Spleen (tissue), 11 donors: ENCODE measurements around the gene ZFYVE26. TPM values are rescaled to one million over a fixed set of nuclear protein-coding genes. Genes with fewer than 3 reads are reported as not detected.
A peak's percentile ranks its signal among the peaks of the same experiment; 100 is the strongest.
"Not testable (repeated sequence)": the region's sequence is repeated elsewhere in the genome, so short reads cannot be mapped to it uniquely, and the experiment has no call there.

ENCODE experiments used
- DNase-seq: peaks from one replicate; pipeline ENCODE4 v3.0.0-alpha.2; 2020
- H3K27ac ChIP-seq, 8 donors: fragments of 200-600 bp; sonication (generic) in 7 of 8; 1 replicate in 4 of 8; 2 replicates in 4 of 8; pipeline versions ENCODE4 v1.5.0 to v1.8.0; 2016 to 2021; ENCODE audit warnings: inconsistent platforms in 4 of 8, mild to moderate bottlenecking in 4 of 8, moderate library complexity in 1 of 8
- H3K27me3 ChIP-seq, 7 donors: fragments of 200-600 bp; sonication (generic) in 6 of 7; replicated peaks in 1 of 7; 1 replicate in 4 of 7; 2 replicates in 3 of 7; pipeline versions ENCODE4 v1.5.0 to v1.8.0; 2016 to 2021; ENCODE audit warnings: inconsistent platforms in 3 of 7, mild to moderate bottlenecking in 1 of 7
- H3K36me3 ChIP-seq, 6 donors: fragments of 200-600 bp; sonication (generic) in 5 of 6; 1 replicate in 4 of 6; 2 replicates in 2 of 6; pipeline versions ENCODE4 v1.5.0 to v1.8.0; 2016 to 2021; ENCODE audit warnings: inconsistent platforms in 2 of 6
- H3K4me1 ChIP-seq, 6 donors: fragments of 200-600 bp; sonication (generic) in 5 of 6; 1 replicate in 3 of 6; 2 replicates in 3 of 6; pipeline versions ENCODE4 v1.5.0 to v1.8.0; 2016 to 2021; ENCODE audit warnings: inconsistent platforms in 3 of 6
- H3K4me3 ChIP-seq, 8 donors: fragments of 200-600 bp; sonication (generic) in 7 of 8; 1 replicate in 4 of 8; 2 replicates in 4 of 8; pipeline versions ENCODE4 v1.5.0 to v1.8.0; 2016 to 2021; ENCODE audit warnings: inconsistent platforms in 4 of 8, mild to moderate bottlenecking in 4 of 8, moderate library complexity in 2 of 8
- H3K9me3 ChIP-seq, 8 donors: fragments of 200-600 bp; sonication (generic) in 7 of 8; 1 replicate in 4 of 8; 2 replicates in 4 of 8; pipeline versions ENCODE4 v1.5.0 to v1.8.0; 2016 to 2021; ENCODE audit warnings: inconsistent platforms in 4 of 8
- POLR2A ChIP-seq, 3 donors: fragments of 450-650 bp; IDR thresholded peaks; one replicate each; pipeline ENCODE4 v1.5.1; 2017; ENCODE audit warnings: antibody characterized with exemption in 3 of 3, mild to moderate bottlenecking in 1 of 3
- POLR2AphosphoS5 ChIP-seq, 3 donors: sonication (generic); formaldehyde crosslinking; IDR thresholded peaks; one replicate each; pipeline ENCODE4 v1.5.1; 2017; ENCODE audit warnings: antibody characterized with exemption in 3 of 3
- WGBS, 5 donors: extraction: QIAGEN DNeasy Blood & Tissue Kit in 3 of 5; methylation state at CpG; one replicate each; pipeline versions ENCODE4 v1.1.5 to v1.1.7; 2013 to 2018; 5-methylcytosine and 5-hydroxymethylcytosine counted together
- intact Hi-C: fragments of 100-400 bp; cut with DNase I; formaldehyde crosslinking; loops from one replicate; pipeline ENCODE4 v1.15.0; 2023; ENCODE audit warnings: low total_unique reads
- polyA plus RNA-seq, 3 donors: library from polyadenylated mRNA; stranded (reverse); fragments of 200-250 nt; gene quantifications; one replicate each; pipeline ENCODE4 v1.2.1, GENCODE V29; 2013
- small RNA-seq, 4 donors: library from RNA; depleted of rRNA; stranded (forward); fragments of <200 nt; gene quantifications; one replicate each; pipeline ENCODE3, GENCODE V24; 2016
- total RNA-seq, 7 donors: library from RNA; depleted of rRNA in 3 of 7; stranded (reverse); fragments of >200 nt in 3 of 7; fragmentation: NEBNext Ultra II Directional in 4 of 7; extraction: Animal tissue kit (Norgen Biotek cat#: 25700) in 4 of 7; gene quantifications; one replicate each; pipeline versions ENCODE4 v1.1.0 to v1.2.1, GENCODE V29; 2016 to 2021
- TF ChIP-seq, protein P1 (sequence below), 11 experiments: fragments of 200-600 bp in 7 of 11; fragments of 450-650 bp in 4 of 11; sonication (generic) in 4 of 11; IDR thresholded peaks in 8 of 11; conservative IDR thresholded peaks in 3 of 11; 1 replicate in 7 of 11; 2 replicates in 4 of 11; pipeline versions ENCODE4 v1.4.0 to v1.8.0; 2016 to 2021; ENCODE audit warnings: antibody characterized with exemption in 11 of 11, inconsistent platforms in 4 of 11, mild to moderate bottlenecking in 1 of 11
- donor health status: healthy with polysubstance abuse.
- donor health status: DM: no; HTN: no; CAD: no; lungs with moderate emphysema.
- donor health status: DM: no; HTN: no; CAD: no.
- donor health status: Bipolar disorder and iron deficiency.
- donor health status: healthy.
- donor health status: DM: no; HTN: no; CAD: no.
- donor health status: DM: yes; HTN: yes; CAD: no.

ZFYVE26 gene
- total and polyA plus RNA-seq, 10 donors: 3.6 to 43.5 (median 35.5) TPM

DNA sequence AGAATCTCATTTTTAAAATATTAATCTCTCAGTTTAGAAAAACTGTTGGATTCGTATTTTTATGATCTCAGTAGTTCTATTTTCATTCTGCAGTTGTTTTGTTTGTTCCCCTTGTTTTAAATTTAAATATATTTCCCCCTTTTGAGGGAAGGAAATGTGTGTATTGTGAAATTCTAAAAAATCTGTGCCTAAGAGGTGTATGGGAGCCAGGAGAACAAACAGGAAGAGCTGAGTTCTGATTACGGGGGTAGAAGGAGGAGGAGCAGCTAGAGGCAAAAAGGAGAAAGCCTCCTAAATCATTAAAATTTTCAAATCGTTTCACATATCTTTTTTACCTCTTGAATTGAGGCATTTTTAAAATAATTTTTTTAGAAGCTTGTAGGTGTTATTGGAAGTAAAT lies 112.4 kb downstream of the ZFYVE26 start:
- Histone ChIP-seq H3K27ac (no peak overlapping the region), H3K4me1 (peaks cover 0 to 7% (median 0%) of the 10 kb centered on the region in 6 donors), H3K4me3 (no peak overlapping the region), H3K9me3 (peaks cover 0 to 16% (median 13%) of the 10 kb centered on the region in 8 donors), H3K27me3 (no peaks in the 10 kb centered on the region), H3K36me3 (no peaks in the 10 kb centered on the region)
- no peak for DNase-seq
- intact Hi-C loops: no loop called here
- WGBS, 5 donors: 40 to 54% (median 45%) methylated on average over 3 of the region's 3 CpGs
- TF ChIP-seq POLR2AphosphoS5 (IDR thresholded peaks at IDR 0.05) (no peak), POLR2A (IDR thresholded peaks at IDR 0.05) (no peak)
- TF ChIP-seq, protein P1, sequence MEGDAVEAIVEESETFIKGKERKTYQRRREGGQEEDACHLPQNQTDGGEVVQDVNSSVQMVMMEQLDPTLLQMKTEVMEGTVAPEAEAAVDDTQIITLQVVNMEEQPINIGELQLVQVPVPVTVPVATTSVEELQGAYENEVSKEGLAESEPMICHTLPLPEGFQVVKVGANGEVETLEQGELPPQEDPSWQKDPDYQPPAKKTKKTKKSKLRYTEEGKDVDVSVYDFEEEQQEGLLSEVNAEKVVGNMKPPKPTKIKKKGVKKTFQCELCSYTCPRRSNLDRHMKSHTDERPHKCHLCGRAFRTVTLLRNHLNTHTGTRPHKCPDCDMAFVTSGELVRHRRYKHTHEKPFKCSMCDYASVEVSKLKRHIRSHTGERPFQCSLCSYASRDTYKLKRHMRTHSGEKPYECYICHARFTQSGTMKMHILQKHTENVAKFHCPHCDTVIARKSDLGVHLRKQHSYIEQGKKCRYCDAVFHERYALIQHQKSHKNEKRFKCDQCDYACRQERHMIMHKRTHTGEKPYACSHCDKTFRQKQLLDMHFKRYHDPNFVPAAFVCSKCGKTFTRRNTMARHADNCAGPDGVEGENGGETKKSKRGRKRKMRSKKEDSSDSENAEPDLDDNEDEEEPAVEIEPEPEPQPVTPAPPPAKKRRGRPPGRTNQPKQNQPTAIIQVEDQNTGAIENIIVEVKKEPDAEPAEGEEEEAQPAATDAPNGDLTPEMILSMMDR (IDR thresholded peaks at IDR 0.05 in 8 of 11, conservative IDR thresholded peaks at IDR 0.05 in 3 of 11): no peak

DNA sequence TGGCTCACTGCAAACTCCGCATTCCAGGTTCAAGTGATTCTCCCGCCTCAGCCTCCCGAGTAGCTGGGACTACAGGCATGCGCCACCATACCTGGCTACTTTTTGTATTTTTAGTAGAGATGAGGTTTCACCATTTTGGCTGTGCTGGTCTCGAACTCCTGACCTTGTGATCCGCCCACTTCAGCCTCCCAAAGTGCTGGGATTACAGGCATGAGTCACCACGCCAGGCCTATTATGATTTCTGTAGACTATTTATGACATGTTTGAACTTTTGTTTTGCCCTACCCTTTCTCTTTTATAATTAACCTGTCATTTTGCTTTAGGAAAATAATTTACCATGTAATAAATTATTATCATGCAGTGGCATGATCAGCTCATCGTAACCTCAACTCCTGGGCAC lies 114.9 kb downstream of the ZFYVE26 start, which contains the start of gene RDH12:
Gene RDH12 (plus strand): TSS at position 395 of the 400 bp plus-strand sequence. CDS start 20,757 bp downstream, outside the sequence.
- intact Hi-C loops, DNase-seq, H3K27me3 ChIP-seq, H3K36me3 ChIP-seq, H3K4me1 ChIP-seq, H3K4me3 ChIP-seq, H3K9me3 ChIP-seq: not testable (repeated sequence)
- WGBS, 5 donors: 77 to 95% (median 85%) methylated on average over 8 of the region's 8 CpGs
- H3K27ac ChIP-seq: peak within 1 kb of the TSS in 1 of 8 donors; percentile 43

DNA sequence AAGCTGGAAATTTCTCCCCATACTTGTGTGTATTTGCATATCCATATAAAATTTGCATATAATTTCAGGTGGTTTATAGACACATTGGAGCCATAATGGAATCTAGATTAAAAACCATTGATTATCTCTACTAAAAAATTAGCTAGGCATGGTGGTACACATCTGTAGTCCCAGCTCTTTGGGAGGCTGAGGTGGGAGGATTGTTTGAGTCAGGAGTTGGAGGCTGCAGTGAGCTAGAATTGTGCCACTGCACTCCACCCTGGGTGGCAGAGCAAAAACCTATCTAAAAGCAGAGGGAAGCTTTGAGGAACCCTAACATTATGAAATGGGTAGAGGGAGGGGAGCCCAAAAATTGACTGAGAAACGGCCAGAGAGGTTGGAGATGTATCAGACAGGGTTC lies 118.2 kb downstream of the ZFYVE26 start:
- TF ChIP-seq POLR2A (IDR thresholded peaks at IDR 0.05) (no peak), POLR2AphosphoS5 (IDR thresholded peaks at IDR 0.05) (no peak)
- TF ChIP-seq, protein P1 (IDR thresholded peaks at IDR 0.05 in 8 of 11, conservative IDR thresholded peaks at IDR 0.05 in 3 of 11): no peak
- WGBS, 5 donors: 63 to 79% (median 71%) methylated on average over 1 of the region's 1 CpG

DNA sequence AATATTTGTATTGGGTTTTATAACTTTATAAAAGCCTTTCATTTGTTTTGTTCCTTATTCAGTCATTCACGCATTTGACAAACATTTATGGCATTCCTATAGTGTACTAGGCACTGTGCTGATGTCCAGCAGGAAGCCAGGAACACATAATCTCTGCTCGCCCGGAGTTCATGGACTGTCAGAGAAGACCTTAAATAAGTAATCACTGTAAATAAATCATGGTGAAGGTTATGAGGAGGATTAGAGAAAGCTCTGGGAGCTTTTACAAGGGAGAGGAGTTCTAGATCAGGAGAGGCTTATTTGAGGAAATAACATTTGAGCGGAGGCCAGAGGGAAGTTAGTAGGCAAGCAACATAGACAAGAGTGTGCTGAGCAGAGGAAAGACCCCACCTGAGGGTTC lies 119.4 kb downstream of the ZFYVE26 start:
- DNase-seq: no peak
- no peaks in the 10 kb centered on the region for H3K27me3 ChIP-seq
- H3K4me1 ChIP-seq: peaks cover 0 to 24% (median 16%) of the 10 kb centered on the region in 6 donors
- H3K4me3 ChIP-seq: no peak overlapping the region
- 72 to 93% (median 79%) methylated on average over 4 of the region's 4 CpGs for WGBS, 5 donors
- TF ChIP-seq, protein P1 (IDR thresholded peaks at IDR 0.05 in 8 of 11, conservative IDR thresholded peaks at IDR 0.05 in 3 of 11): no peak
- no peak for TF ChIP-seq POLR2AphosphoS5 (IDR thresholded peaks at IDR 0.05)
- TF ChIP-seq POLR2A (IDR thresholded peaks at IDR 0.05): no peak
- no peak overlapping the region for H3K27ac ChIP-seq
- H3K36me3 ChIP-seq: peaks cover 0 to 10% (median under 1%) of the 10 kb centered on the region in 6 donors
- H3K9me3 ChIP-seq: no peaks in the 10 kb centered on the region
- intact Hi-C loops: no loop called here

More for the DNA sequence above, 118.2 kb downstream of the ZFYVE26 start:
- intact Hi-C loops: no loop called here
- no peaks in the 10 kb centered on the region for H3K27me3 ChIP-seq
- H3K9me3 ChIP-seq: no peaks in the 10 kb centered on the region
- H3K4me3 ChIP-seq: no peak overlapping the region
- peaks cover 0 to 21% (median 14%) of the 10 kb centered on the region in 6 donors for H3K4me1 ChIP-seq
- no peaks in the 10 kb centered on the region for H3K36me3 ChIP-seq
- no peak overlapping the region for H3K27ac ChIP-seq
- no peak for DNase-seq

Small RNAs within 50 kb of the gene (small RNA-seq; reads per million reads assigned to genes)
- 0 reads per million in 4 donors for gene AL049779.3
- gene RN7SL369P: 0 reads per million in 4 donors

Other genes starting within 250 kb of the ZFYVE26 start
- gene PIGH, start 216.3 kb downstream of the ZFYVE26 start, total RNA-seq: 10 to 100 TPM; 16.3 to 43.1 (median 23.4) TPM
- 10 to 100 TPM; 21.9 to 30.0 (median 24.8) TPM for gene PIGH, start 216.3 kb downstream of the ZFYVE26 start, polyA plus RNA-seq
- 1 to 10 TPM in 6 of 7 donors, under 1 TPM in 1; 0.80 to 4.7 (median 1.8) TPM for gene ARG2, start 196.7 kb downstream of the ZFYVE26 start, total RNA-seq
- gene ARG2, start 196.7 kb downstream of the ZFYVE26 start, polyA plus RNA-seq: 1 to 10 TPM in 1 of 3 donors, under 1 TPM in 2; 0.64 to 1.0 (median 0.82) TPM
- 10 to 100 TPM; 61.5 to 84.1 (median 67.3) TPM for gene VTI1B, start 142.0 kb downstream of the ZFYVE26 start, total RNA-seq
- 10 to 100 TPM; 42.1 to 58.9 (median 56.6) TPM for gene VTI1B, start 142.0 kb downstream of the ZFYVE26 start, polyA plus RNA-seq
- 10 to 100 TPM; 29.6 to 49.9 (median 35.5) TPM for gene RDH11, start 120.8 kb downstream of the ZFYVE26 start, total RNA-seq
- 10 to 100 TPM; 18.0 to 20.9 (median 18.7) TPM for gene RDH11, start 120.8 kb downstream of the ZFYVE26 start, polyA plus RNA-seq
- gene RDH12, start 114.7 kb downstream of the ZFYVE26 start, total RNA-seq: not detected
- under 1 TPM in 2 of 3 donors, not detected in 1; 0.08 to 0.10 TPM for gene RDH12, start 114.7 kb downstream of the ZFYVE26 start, polyA plus RNA-seq
- 10 to 100 TPM; 28.5 to 43.7 (median 34.1) TPM for gene RAD51B, start 3.2 kb upstream of the ZFYVE26 start, total RNA-seq
- 1 to 10 TPM; 4.2 to 5.0 (median 4.9) TPM for gene RAD51B, start 3.2 kb upstream of the ZFYVE26 start, polyA plus RNA-seq